ENCODE measurements around the gene ADORA2A. TPM values are rescaled to one million over a fixed set of nuclear protein-coding genes. Genes with fewer than 3 reads are reported as not detected.

Gene ADORA2A
- total and polyA plus RNA-seq, 2 of the 8 experiments (the other 6 are each of a cell fraction or from before 2014, with no cell fraction given): 7.1 to 20.3 TPM

GRCh38 chr22:24485608-24486007, 58.2 kb downstream of the ADORA2A start:
- DNase-seq (ENCODE audit: low read depth in 1 of 2, low spot score in 2 of 2) (no peak), FAIRE-seq (no peak)
- no peak overlapping the region for H3K14ac ChIP-seq (ENCODE audit: insufficient read length)
- H3K79me2 ChIP-seq (ENCODE audit: control insufficient read depth in 1 of 2, insufficient read depth in 2 of 2, low read length in 2 of 2): no peaks in the 10 kb centered on the region
- H3K18ac ChIP-seq (ENCODE audit: extremely low read depth, low read length): no peak overlapping the region
- no peak overlapping the region for H3K4me3 ChIP-seq (ENCODE audit: extremely low read depth in 1 of 4, insufficient read depth in 2 of 4, low read depth in 3 of 4, low read length in 4 of 4)
- no peaks in the 10 kb centered on the region for H3K9me3 ChIP-seq (ENCODE audit: insufficient read depth in 2 of 2, low read depth in 1 of 2, low read length in 1 of 2)
- H2AFZ ChIP-seq (ENCODE audit: low read length): no peak overlapping the region
- H2AK5ac ChIP-seq (ENCODE audit: low read depth, low read length): no peak overlapping the region
- H3K27ac ChIP-seq (ENCODE audit: low read depth, low read length): no peak overlapping the region
- no peak overlapping the region for H2BK15ac ChIP-seq (ENCODE audit: low read length)
- no peak overlapping the region for H4K91ac ChIP-seq (replicated peaks; ENCODE audit: insufficient read length, low read length)
- H2BK12ac ChIP-seq (ENCODE audit: low read depth, low read length): no peak overlapping the region
- no peaks in the 10 kb centered on the region for H3K79me1 ChIP-seq (ENCODE audit: low read depth, low read length)
- no peak overlapping the region for H3K9ac ChIP-seq (replicated peaks in 1 of 4; ENCODE audit: extremely low read depth in 1 of 4, low read depth in 3 of 4, low read length in 3 of 4)
- no peaks in the 10 kb centered on the region for H4K20me1 ChIP-seq (replicated peaks in 1 of 2; ENCODE audit: control insufficient read depth in 1 of 2, insufficient read depth in 2 of 2, low read length in 2 of 2)
- H3K23me2 ChIP-seq (ENCODE audit: low read depth, low read length): no peaks in the 10 kb centered on the region; the same call in 1 of the 2 replicates
- H4K5ac ChIP-seq (ENCODE audit: insufficient read length, low read depth, low read length): no peak overlapping the region
- H3K4me2 ChIP-seq (ENCODE audit: insufficient read depth in 1 of 2, low read depth in 2 of 2, low read length in 2 of 2): no peak overlapping the region
- no peak overlapping the region for H2BK20ac ChIP-seq (ENCODE audit: low read length)
- H3K4ac ChIP-seq (replicated peaks; ENCODE audit: insufficient read length, low read depth, low read length): no peak overlapping the region
- ChIA-PET POLR2A (ENCODE audit: partially characterized antibody) (no interaction called here), CTCF (ENCODE audit: partially characterized antibody) (interaction anchor here (0.8 to 2.3 kb wide), 11 partner anchors 11 to 64 kb away, joined by 3 to 14 read pairs (median 4); no protein-coding TSS in a partner anchor)
- WGBS, 2 experiments (ENCODE audit: extremely low coverage in 1 of 2, insufficient coverage in 1 of 2, insufficient read length in 1 of 2, insufficient replicate concordance in 2 of 2, low coverage in 1 of 2, low lambda C conversion rate in 2 of 2, missing lambda C conversion rate in 1 of 2): 70% methylated on average over 3 of the region's 3 CpGs; no CpG with 5 or more reads in 1 of the 2 experiments
- H3K23ac ChIP-seq (ENCODE audit: insufficient read length): no peak overlapping the region
- H3K27me3 ChIP-seq (replicated peaks in 1 of 4; ENCODE audit: control insufficient read depth in 3 of 4, extremely low read depth in 1 of 4, insufficient read depth in 3 of 4, low read length in 3 of 4): no peaks in the 10 kb centered on the region
- no peaks in the 10 kb centered on the region for H3K36me3 ChIP-seq (ENCODE audit: control insufficient read depth in 2 of 4, insufficient read depth in 4 of 4, low read length in 3 of 4)
- H4K8ac ChIP-seq (ENCODE audit: extremely low read depth, insufficient read depth, low read length): no peak overlapping the region
- no peak overlapping the region for H2BK5ac ChIP-seq (ENCODE audit: low read depth, low read length)
- H3K56ac ChIP-seq (replicated peaks; ENCODE audit: insufficient read length, low read depth, low read length): no peak overlapping the region
- no peak overlapping the region for H2BK120ac ChIP-seq (replicated peaks; ENCODE audit: low read depth, low read length)
- H3K4me1 ChIP-seq (replicated peaks in 1 of 4; ENCODE audit: control insufficient read depth in 3 of 4, insufficient read depth in 4 of 4, low read length in 3 of 4): no peaks in the 10 kb centered on the region; a peak in 2 of 7 replicates
- TF ChIP-seq POU5F1 (IDR thresholded peaks at IDR 0.05; ENCODE audit: low read depth, low read length) (no peak), EGR1 (IDR thresholded peaks at IDR 0.05; ENCODE audit: borderline replicate concordance, low read depth, low read length) (no peak), GTF2F1 (IDR thresholded peaks at IDR 0.05; ENCODE audit: borderline replicate concordance, low read depth, low read length) (no peak), BACH1 (IDR thresholded peaks at IDR 0.05; ENCODE audit: low read length) (no peak), NANOG (IDR thresholded peaks at IDR 0.05; ENCODE audit: insufficient read depth, low read depth, low read length, poor library complexity, severe bottlenecking) (no peak), RNF2 (IDR thresholded peaks at IDR 0.05; ENCODE audit: borderline replicate concordance, low read depth, low read length, missing control alignments, poor library complexity, severe bottlenecking) (no peak), CHD2 (IDR thresholded peaks at IDR 0.05; ENCODE audit: low read length) (no peak), EP300 (IDR thresholded peaks at IDR 0.05; ENCODE audit: borderline replicate concordance in 1 of 2, low read depth in 2 of 2, low read length in 2 of 2) (no peak), TAF1 (IDR thresholded peaks at IDR 0.05; ENCODE audit: low read depth, low read length) (no peak), HDAC6 (IDR thresholded peaks at IDR 0.05; ENCODE audit: low read depth, low read length) (no peak), RBBP5 (IDR thresholded peaks at IDR 0.05; ENCODE audit: borderline replicate concordance, low read depth, low read length) (no peak)
